ACHN (cell line): ENCODE results near the gene CHTOP.
"Not testable (repeated sequence)": the region's sequence is repeated elsewhere in the genome, so short reads cannot be mapped to it uniquely, and the experiment has no call there.

Experiments
- DNase-seq: peaks from one replicate; pipeline ENCODE4 v3.0.0-alpha.2; 2015
- in situ Hi-C: cut with HindIII; loops from 2 replicates; pipeline ENCODE4 v1.10.0; 2017; ENCODE audit warnings: low sequenced_read_pairs, low pct_ligation_motif_present, low pct_unique_long_range_greater_than_20kb

CHTOP gene

DNA sequence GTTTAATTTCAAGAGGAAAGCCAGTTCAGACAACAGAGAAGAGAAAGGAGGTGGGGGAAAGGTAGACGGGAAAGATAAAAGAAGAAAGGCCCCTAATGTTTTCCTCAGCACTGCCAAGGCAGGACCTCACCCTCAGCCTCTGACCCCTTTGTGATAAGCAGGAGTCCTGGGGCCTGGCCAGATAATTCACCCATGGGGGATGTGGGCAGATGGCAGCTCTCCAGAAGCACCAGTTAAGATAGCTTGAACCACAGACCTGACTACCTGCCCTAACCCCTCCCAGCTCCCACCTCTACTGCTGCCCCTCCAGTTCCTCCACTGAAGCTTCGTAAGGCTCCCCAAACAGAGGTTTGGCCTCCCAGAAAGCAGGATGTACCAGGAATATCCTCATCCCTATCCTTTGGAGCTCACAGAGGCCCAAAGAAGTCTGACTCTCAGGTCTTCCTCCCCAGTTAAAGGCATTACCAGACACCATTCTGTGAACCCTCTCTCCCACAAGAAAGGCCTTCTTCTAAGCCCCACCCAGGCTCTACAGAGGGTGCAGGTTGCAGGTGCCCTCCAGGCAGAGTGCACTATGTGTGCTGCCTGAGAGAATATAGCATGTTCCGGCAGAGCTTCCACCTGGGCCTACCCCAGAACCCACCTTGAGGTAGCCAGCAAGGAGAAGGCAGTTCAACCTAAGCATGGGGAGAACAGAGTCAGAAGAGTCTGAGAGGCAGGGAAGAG lies 15.4 kb downstream of the CHTOP start:
- in situ Hi-C loops = no loop called here
- no peak for DNase-seq

DNA sequence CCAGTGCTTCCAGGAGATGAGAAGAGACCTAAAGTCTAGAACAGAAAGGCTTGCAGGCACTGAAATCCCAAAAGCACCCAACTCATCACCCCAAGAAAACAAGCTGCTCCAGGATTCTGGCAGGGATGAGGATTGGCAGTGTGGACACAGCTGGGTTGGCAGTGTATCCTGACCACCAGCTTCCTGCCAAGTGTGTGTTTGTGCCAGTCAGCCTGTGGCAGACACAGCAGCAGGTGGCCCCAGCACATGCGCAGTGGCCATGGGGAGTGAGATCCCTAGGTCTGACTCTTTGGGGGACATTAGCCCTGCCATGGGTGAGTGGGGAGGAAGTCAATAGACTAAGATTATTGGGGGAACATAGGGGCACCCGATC lies 16.0 kb downstream of the CHTOP start:
- in situ Hi-C loops = no loop called here
- no peak for DNase-seq

- in situ Hi-C loops = no loop called here
- no peak for DNase-seq
Observed at GRCh38 chr1:153651771-153652170, 17.9 kb downstream of the CHTOP start.

- in situ Hi-C loops = no loop called here
- peak; percentile 44 for DNase-seq
Observed at GRCh38 chr1:153652805-153653500, 19.1 kb downstream of the CHTOP start.

- no peak for DNase-seq
- in situ Hi-C loops = no loop called here
Observed at GRCh38 chr1:153655333-153655732, 21.5 kb downstream of the CHTOP start.

GRCh38 chr1:153658400-153659174 lies 24.7 kb downstream of the CHTOP start, which contains the start of gene SNAPIN:
Gene SNAPIN, plus strand, starts transcription at chr1:153658703. Its CDS starts 41 bp downstream, at chr1:153658744.
- peak; percentile 90 for DNase-seq
- in situ Hi-C loops = no loop called here

DNA sequence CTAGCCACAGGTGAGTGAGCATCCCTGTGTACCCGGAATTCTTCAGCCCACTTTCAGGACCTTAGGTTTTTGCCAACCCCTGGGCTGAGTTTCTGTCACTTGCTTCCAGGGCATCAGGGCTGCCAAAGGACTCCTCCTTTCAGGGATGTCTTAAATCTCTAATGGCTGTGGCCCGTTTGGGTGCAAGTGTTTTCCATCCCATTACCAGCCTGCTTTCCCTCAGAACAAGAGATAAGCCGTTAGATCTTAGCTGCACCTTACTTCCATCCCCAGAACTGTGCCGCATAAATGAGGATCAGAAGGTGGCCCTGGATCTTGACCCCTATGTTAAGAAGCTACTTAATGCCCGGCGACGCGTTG lies 25.3 kb downstream of the CHTOP start:
- in situ Hi-C loops = no loop called here
- no peak for DNase-seq

DNA sequence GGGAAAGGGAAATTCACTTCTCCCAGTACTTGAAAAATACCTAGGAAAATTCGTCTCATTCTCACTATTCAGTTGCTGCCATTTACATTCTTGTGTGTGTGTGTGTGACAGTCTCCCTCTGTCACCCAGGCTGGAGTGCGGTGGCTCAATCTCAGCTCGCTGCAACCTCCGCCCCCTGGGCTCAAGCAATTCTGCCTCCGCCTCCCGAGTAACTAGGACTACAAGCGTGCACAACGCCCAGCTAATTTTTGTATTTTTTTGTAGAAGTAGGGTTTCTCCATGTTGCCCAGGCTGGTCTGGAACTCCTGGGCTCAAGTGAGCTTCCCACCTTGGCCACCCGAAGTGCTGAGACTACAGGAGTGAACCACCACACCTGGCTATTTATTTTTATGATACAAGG lies 25.8 kb downstream of the CHTOP start:
- no peak for DNase-seq
- in situ Hi-C loops = no loop called here

DNA sequence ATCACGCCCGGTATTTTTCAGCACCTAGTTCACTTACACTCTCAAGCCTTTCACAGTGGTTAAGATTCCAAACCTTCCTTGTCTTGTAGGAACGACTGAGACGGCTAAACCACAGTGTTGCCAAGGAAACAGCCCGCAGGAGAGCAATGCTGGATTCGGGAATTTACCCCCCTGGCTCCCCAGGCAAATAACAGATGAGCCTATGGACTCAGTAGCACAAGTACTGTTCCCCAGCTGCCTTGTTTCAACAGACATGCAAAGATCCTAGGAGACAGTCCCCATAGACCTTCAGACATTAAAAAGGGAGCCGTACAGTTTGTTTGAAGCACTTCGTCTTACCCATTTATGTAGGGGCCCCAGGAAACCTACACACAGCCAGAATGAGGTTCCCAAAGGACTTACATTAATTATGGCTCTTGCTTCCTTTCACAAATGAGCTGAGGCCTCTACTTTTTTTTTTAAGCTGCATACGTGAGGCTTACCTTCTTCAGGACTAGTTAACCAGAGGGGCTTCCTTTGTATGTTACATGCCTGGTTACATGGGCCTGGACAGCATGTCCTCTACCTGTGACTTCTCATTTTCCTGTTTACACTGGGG lies 27.3 kb downstream of the CHTOP start:
- no peak for DNase-seq
- in situ Hi-C loops = no loop called here

DNA sequence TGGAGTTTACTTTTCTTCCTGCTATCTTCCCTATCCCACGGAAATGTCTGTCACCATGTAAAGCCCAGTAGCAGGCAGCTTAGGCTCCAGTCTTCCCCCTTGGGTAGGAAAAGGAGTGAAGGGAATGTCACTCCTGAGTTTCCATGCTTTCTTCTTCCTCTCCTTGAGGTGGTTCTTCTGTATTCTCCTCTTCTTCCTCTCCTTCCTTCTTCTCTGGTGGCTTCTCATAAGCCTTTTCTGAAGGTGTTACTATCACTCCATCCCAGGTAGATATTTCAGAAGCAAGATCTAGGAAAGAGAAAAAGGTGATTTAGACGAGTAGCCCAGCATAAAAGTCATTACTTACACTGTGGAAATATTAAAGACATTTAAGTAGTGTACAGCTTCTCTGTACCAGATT lies 28.4 kb downstream of the CHTOP start:
- in situ Hi-C loops = no loop called here
- DNase-seq = no peak

- no peak for DNase-seq
- in situ Hi-C loops = no loop called here
Observed at GRCh38 chr1:153663211-153663610, 29.3 kb downstream of the CHTOP start.

- no peak for DNase-seq
- in situ Hi-C loops = no loop called here
Observed at GRCh38 chr1:153667439-153667838, 33.6 kb downstream of the CHTOP start.

GRCh38 chr1:153668672-153669071 lies 34.8 kb downstream of the CHTOP start:
- in situ Hi-C loops, DNase-seq: not testable (repeated sequence)

DNA sequence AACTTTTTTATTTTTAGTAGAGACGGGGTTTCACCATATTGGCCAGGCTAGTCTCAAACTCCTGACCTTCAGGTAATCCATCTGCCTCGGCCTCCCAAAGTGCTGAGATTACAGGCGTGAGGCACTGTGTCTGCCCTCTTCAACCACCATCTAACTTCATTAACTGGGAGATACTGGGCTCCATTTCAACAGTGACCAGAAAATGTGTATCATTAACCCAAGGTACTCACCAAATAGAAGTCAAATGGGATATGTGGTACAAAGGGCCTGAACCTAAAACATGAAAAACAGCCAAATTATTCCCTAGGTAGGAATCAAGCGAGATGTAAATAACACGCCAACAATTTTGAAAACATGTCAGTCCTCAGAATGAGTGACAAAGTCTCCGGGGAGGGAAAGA lies 35.7 kb downstream of the CHTOP start:
- in situ Hi-C loops = no loop called here
- peak; percentile 53 for DNase-seq

GRCh38 chr1:153670257-153670858 lies 36.5 kb downstream of the CHTOP start:
- in situ Hi-C loops = no loop called here
- DNase-seq = no peak

DNA sequence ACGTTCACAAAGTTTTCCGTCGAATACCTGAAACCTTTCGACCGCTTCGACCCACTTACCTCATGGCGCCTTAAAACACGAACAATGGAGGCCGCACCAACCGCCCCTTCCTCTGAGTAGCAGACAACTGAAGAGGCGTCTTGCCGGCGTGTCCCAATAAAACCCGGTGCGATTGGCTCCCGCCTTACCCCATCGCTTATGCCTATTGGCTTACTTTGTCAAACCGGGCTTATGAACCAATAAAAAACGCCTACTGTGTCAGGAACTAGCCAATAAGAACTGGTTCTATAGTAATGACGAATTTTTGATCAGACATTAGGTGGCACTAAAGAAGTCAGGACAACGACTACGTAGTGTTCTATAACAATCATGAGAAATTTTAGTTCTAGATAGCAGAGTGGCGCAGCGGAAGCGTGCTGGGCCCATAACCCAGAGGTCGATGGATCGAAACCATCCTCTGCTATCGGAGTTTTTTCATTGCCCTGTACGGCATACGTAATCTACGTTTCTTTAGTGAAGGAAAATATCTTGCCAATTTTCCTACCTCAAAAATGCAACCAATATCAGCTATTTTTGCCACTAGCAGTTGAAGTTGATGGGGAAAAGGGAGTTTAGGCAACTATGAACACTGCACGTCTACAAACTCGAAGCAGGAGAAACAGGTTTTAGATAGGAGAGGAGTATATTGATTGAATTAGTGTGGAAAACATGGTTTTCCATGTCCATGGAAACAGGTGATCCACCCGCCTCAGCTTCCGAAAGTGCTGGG lies 37.2 kb downstream of the CHTOP start, which contains the start of gene ILF2:
TSS of gene ILF2 (minus strand) at position 135 of the 769 bp plus-strand sequence. CDS start at position 64, 71 bp downstream.
- peak; percentile 100 for DNase-seq
- in situ Hi-C loops = no loop called here

DNA sequence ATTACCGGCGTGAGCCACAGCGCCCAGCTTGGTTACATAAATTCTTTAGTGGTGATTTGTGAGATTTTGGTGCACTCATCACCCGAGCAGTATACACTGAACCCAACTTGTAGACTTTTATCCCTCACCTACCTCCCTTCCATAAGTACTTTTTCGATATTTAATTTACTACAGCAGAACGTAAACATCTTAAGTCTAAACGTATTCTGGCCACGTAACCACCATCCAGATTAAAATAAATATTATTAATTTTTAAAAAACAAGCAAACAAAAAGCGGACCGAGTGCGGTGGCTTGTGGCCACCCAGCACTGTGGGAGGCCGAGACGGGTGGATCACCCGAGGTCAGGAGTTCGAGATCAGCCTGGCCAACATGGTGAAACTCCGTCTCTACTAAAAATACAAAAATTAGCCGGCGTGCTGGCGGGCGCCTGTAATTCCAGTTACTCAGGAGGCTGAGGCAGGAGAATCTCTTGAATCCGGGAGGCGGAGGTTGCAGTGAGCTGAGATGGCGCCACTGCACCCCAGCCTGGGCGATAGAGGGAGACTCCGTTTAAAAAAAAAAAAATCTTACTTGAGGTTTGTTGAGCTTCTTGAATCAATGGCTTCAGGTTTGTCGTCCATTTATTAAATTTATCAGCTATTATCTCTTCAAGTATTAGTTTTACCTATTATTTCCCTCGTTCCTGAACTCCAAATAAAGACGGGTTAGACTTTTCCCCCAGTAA lies 37.9 kb downstream of the CHTOP start:
- in situ Hi-C loops = not testable (repeated sequence)
- DNase-seq = peak; percentile 83
